ENCODE measurements around the gene TSSK2.

DNA sequence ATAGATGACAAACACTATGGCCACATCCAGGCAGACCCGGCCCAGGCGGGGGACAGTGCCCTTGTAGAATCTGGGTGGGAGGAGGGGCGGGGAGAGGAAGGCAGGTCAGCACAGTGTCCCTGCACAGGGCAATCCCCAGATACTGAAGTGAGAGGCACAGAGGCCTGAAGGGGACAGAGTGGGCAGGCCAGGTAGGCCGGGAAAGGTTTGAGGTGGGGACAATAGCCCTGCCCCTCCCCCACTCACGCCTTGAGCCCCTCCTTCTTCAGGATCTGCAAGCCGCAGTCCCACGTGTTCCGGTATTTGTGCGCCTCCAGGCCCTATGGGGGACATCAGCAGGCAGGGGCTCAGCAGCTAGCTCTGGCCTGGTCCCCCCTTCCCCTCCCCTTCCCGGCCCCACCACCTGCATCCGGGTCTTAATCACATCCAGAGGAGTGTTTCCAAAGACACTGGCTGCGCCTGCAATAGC lies 45.1 kb downstream of the TSSK2 start:
- TF ChIP-seq CTCF (optimal IDR thresholded peaks at IDR 0.05 in 1 of 3, IDR thresholded peaks at IDR 0.05 in 1 of 3, conservative IDR thresholded peaks at IDR 0.05 in 1 of 3; ENCODE audit: extremely low read depth in 1 of 3, insufficient read depth in 2 of 3, low read length in 3 of 3) = no peak
- TF ChIP-seq EZH2 (IDR thresholded peaks at IDR 0.05; ENCODE audit: low read length) = no peak

Measured in keratinocyte (primary cell).